ENCODE results near the gene REEP5.
A peak's percentile ranks its signal among the peaks of the same experiment; 100 is the strongest.
"Not testable (repeated sequence)": the region's sequence is repeated elsewhere in the genome, so short reads cannot be mapped to it uniquely, and the experiment has no call there.

REEP5 gene

DNA sequence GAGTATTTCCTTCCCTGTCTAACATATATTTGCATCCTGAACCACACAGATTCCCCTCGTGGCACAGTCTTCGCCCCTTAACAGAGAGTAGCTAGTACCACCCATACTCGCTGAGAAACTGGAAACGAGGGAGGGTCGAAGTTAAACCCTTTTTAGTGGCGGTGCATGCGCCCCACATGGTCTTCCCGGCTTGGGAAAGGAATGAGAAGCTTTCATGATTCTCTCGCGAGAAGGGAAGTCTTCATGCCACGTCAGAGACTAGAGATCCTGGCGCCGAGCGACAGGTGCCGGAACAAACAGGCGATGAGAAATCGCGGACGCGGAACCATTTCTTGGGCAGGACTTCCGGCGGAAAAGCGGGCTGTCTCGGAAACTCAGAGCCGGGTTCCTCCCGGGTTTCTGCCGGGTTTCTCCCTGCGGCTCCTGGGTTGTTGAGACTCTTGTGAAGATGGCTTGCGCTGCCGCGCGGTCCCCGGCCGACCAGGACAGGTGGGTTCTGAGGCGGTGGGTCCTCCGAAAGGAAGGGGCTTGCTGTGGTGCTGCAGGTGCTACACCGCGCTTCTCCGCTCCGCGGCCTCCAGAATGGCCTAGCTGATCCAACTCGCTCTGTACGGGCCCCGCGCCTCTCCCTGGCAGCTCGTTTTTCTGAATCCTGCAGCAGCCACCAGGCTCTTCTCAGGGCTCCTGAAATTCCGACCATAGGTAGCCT lies 60.9 kb downstream of the REEP5 start, which contains the start of gene SRP19:
SRP19 (plus strand) TSS at position 359 of the 709 bp plus-strand sequence; CDS start at position 449, 90 bp downstream.
- no peak for FAIRE-seq

GRCh38 chr5:112860571-112860928 lies 61.5 kb downstream of the REEP5 start:
- DNase-seq (ENCODE audit: insufficient read length, low spot score); FAIRE-seq: not testable (repeated sequence)

More for the DNA sequence above, 60.9 kb downstream of the REEP5 start, which contains the start of gene SRP19:
- DNase-seq (ENCODE audit: insufficient read length, low spot score): peak; percentile 81
- TF ChIP-seq, protein P1, sequence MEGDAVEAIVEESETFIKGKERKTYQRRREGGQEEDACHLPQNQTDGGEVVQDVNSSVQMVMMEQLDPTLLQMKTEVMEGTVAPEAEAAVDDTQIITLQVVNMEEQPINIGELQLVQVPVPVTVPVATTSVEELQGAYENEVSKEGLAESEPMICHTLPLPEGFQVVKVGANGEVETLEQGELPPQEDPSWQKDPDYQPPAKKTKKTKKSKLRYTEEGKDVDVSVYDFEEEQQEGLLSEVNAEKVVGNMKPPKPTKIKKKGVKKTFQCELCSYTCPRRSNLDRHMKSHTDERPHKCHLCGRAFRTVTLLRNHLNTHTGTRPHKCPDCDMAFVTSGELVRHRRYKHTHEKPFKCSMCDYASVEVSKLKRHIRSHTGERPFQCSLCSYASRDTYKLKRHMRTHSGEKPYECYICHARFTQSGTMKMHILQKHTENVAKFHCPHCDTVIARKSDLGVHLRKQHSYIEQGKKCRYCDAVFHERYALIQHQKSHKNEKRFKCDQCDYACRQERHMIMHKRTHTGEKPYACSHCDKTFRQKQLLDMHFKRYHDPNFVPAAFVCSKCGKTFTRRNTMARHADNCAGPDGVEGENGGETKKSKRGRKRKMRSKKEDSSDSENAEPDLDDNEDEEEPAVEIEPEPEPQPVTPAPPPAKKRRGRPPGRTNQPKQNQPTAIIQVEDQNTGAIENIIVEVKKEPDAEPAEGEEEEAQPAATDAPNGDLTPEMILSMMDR (IDR thresholded peaks at IDR 0.05; ENCODE audit: insufficient read depth, missing control alignments): no peak

- TF ChIP-seq, protein P1 (IDR thresholded peaks at IDR 0.05; ENCODE audit: insufficient read depth, missing control alignments): no peak
- DNase-seq (ENCODE audit: insufficient read length, low spot score): no peak
- no peak for FAIRE-seq
Measured at GRCh38 chr5:112857866-112858265, 64.2 kb downstream of the REEP5 start.

DNA sequence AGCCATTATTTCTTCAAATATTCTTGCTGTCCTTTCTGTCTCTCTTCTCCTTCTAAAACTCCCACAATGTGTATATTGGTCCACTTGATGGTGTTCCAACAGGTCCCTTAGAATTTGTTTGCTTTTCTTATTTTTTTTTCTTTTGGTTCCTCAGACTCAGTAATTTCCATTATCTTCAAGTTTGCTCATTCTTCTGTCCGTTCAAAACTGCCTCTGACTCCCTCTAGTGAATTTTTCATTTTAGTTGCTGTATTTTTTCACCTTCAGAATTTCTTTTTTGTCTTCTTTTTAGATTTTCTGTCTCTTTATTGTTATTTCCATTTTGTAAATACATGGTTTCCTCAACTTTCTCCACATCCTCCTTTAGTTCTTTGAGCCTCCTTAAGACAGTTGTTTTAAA lies 67.4 kb downstream of the REEP5 start:
- FAIRE-seq (no peak), DNase-seq (ENCODE audit: insufficient read length, low spot score) (no peak)
- TF ChIP-seq, protein P1 (IDR thresholded peaks at IDR 0.05; ENCODE audit: insufficient read depth, missing control alignments): no peak

GRCh38 chr5:112849912-112850311 lies 72.1 kb downstream of the REEP5 start:
- no peak for FAIRE-seq
- DNase-seq (ENCODE audit: insufficient read length, low spot score): no peak
- TF ChIP-seq, protein P1 (IDR thresholded peaks at IDR 0.05; ENCODE audit: insufficient read depth, missing control alignments): no peak

DNA sequence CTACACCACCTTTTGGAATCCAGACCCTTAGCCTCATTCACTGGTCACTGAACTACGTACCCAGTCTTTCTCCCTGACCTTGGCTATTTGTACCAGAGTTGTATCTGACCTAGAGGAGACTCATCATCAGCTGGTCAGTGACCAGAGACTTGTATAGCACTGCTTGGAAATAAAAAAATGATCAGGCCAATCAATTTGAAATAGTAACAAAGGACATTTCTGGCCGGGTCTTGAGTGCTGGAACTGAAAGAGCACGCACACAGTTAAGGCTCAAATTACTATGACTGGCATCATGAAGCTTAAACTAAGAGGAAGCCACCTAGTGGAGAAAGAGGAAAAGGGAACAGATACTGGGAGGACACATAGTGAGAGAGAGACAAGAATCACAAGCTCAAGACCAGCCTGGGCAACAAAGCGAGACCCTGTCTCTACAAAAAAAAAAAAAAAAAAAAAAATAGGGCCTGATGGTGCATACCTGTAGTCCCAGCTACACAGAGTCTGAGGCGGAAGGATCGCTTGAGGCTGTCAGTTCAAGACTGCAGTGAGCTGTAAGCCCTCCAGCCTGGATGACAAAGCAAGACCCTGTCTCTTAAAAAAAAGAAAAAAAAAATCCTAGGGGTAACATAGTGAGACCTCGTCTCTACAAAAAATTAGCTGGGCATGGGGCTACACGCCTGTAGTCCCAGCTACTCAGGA lies 73.8 kb downstream of the REEP5 start:
- peak; percentile 11 for FAIRE-seq
- TF ChIP-seq, protein P1 (IDR thresholded peaks at IDR 0.05; ENCODE audit: insufficient read depth, missing control alignments): peak; percentile 72
- DNase-seq (ENCODE audit: insufficient read length, low spot score): no peak

DNA sequence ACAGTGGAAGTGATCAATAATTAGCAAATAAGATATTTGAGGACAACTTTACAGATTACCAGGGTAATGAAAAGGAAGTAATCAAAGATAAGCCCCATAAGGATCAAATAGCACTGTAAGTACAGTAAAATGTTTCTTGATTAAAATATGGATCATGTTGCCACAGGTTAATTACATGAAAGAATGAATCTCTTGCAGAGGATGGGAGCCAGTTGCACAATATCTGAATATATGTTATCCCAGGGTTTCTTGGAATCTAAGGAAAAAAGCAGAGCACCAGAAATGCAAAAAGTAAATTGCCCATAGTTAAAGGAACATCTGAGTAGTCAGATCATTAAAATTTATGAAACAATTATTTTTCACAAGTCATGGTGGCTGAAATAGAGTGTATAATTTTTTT lies 74.7 kb downstream of the REEP5 start:
- TF ChIP-seq, protein P1 (IDR thresholded peaks at IDR 0.05; ENCODE audit: insufficient read depth, missing control alignments): no peak
- FAIRE-seq (no peak), DNase-seq (ENCODE audit: insufficient read length, low spot score) (no peak)

Data from D721Med (cell line).